Peyer's patch (tissue), 4 donors: ENCODE data around the gene ABCG8. TPM values are rescaled to one million over a fixed set of nuclear protein-coding genes. Genes with fewer than 3 reads are reported as not detected.

ENCODE experiments used
- DNase-seq, 3 donors: peaks; one replicate each; pipeline ENCODE4 v3.0.0-alpha.2; 2017 to 2019
- H3K27ac ChIP-seq, 4 donors: fragments of 200-600 bp; sonication (generic); one replicate each; pipeline ENCODE4 v1.5.1; 2016 to 2019
- H3K27me3 ChIP-seq, 2 donors: fragments of 200-600 bp; sonication (generic); one replicate each; pipeline ENCODE4 v1.5.1; 2019
- H3K36me3 ChIP-seq, 3 donors: fragments of 200-600 bp; sonication (generic); one replicate each; pipeline ENCODE4 v1.5.1; 2016 to 2019
- H3K4me1 ChIP-seq, 4 donors: fragments of 200-600 bp; sonication (generic); one replicate each; pipeline ENCODE4 v1.5.1; 2016 to 2019
- H3K4me3 ChIP-seq, 4 donors: fragments of 200-600 bp; sonication (generic); 1 replicate in 3 of 4; 2 replicates in 1 of 4; pipeline ENCODE4 v1.5.1; 2016 to 2019; ENCODE audit warnings: mild to moderate bottlenecking in 1 of 4
- H3K9me3 ChIP-seq, 4 donors: fragments of 200-600 bp; sonication (generic); one replicate each; pipeline ENCODE4 v1.5.1; 2016 to 2019; ENCODE audit warnings: mild to moderate bottlenecking in 1 of 4
- CTCF ChIP-seq, 6 experiments: fragments of 450-650 bp in 4 of 6; fragments of 200-600 bp in 2 of 6; sonication (generic) in 1 of 6; IDR thresholded peaks; one replicate each; pipeline ENCODE4 v1.5.1; 2017 to 2019; ENCODE audit warnings: antibody characterized with exemption in 6 of 6, mild to moderate bottlenecking in 3 of 6, moderate library complexity in 1 of 6
- POLR2A ChIP-seq, 2 donors: fragments of 450-650 bp; IDR thresholded peaks; one replicate each; pipeline ENCODE4 v1.5.1; 2017; ENCODE audit warnings: antibody characterized with exemption in 2 of 2, mild to moderate bottlenecking in 2 of 2, moderate library complexity in 2 of 2
- small RNA-seq, 2 donors: library from RNA; depleted of rRNA; stranded (forward); fragments of <200 nt; gene quantifications; one replicate each; pipeline ENCODE3, GENCODE V24; 2016
- total RNA-seq, 4 donors: library from RNA; depleted of rRNA; stranded (reverse); fragments of >200 nt; gene quantifications; one replicate each; pipeline ENCODE4 v1.1.0, GENCODE V29; 2016

ABCG8 gene
- total RNA-seq, 4 donors from 2014 or later: 3.3 to 31.5 (median 16.4) TPM

- no peak for DNase-seq
- Histone ChIP-seq H3K27me3 (no peaks in the 10 kb centered on the region), H3K4me1 (no peaks in the 10 kb centered on the region), H3K9me3 (no peaks in the 10 kb centered on the region), H3K36me3 (peaks cover 0 to 45% (median 0%) of the 10 kb centered on the region in 3 donors), H3K4me3 (no peak overlapping the region), H3K27ac (no peak overlapping the region)
- no peak for TF ChIP-seq CTCF (IDR thresholded peaks at IDR 0.05)
- TF ChIP-seq POLR2A (IDR thresholded peaks at IDR 0.05): no peak
Measured at GRCh38 chr2:43925431-43925830, 86.7 kb downstream of the ABCG8 start.

DNA sequence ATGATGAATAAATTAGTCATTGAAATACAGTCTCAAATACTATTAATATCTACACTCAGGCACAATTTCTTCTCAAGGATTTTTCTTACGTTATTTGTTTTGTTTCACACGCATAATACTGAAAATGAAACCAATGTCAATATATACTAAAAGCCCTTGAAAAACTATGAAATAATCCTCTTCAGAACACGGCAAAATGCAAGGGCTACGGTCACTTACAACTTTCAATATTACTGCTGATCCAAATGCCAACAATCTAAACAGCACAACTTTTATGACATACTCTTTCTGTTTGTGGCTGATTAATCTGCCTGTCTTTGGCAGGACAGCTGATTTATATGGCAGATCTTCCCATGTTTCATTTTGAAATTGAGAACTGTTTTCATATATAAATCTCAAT is 88.7 kb downstream of the ABCG8 start:
- H3K9me3 ChIP-seq: no peaks in the 10 kb centered on the region
- H3K4me3 ChIP-seq: peak overlapping the region in 1 of 4 donors; percentile 1
- H3K27ac ChIP-seq: no peak overlapping the region
- H3K27me3 ChIP-seq: no peaks in the 10 kb centered on the region
- no peak for TF ChIP-seq CTCF (IDR thresholded peaks at IDR 0.05)
- TF ChIP-seq POLR2A (IDR thresholded peaks at IDR 0.05): no peak
- no peak for DNase-seq
- H3K36me3 ChIP-seq: peaks cover 0 to 43% (median 0%) of the 10 kb centered on the region in 3 donors
- H3K4me1 ChIP-seq: no peaks in the 10 kb centered on the region

- no peaks in the 10 kb centered on the region for H3K27me3 ChIP-seq
Measured at GRCh38 chr2:43931293-43931692, 92.5 kb downstream of the ABCG8 start.

More at GRCh38 chr2:43931293-43931692, 92.5 kb downstream of the ABCG8 start:
- TF ChIP-seq POLR2A (IDR thresholded peaks at IDR 0.05) (no peak), CTCF (IDR thresholded peaks at IDR 0.05) (no peak)
- H3K4me3 ChIP-seq: no peak overlapping the region
- no peak for DNase-seq
- peaks cover 0 to 34% (median 0%) of the 10 kb centered on the region in 3 donors for H3K36me3 ChIP-seq
- no peaks in the 10 kb centered on the region for H3K9me3 ChIP-seq
- H3K27ac ChIP-seq: no peak overlapping the region
- H3K4me1 ChIP-seq: no peaks in the 10 kb centered on the region

Small RNA genes lying within 50 kb of the gene (small RNA-seq; reads per million reads assigned to genes)
- gene RN7SL455P: 0 reads per million in 2 donors
- 0 reads per million in 2 donors for gene RNU6-1048P

Other genes starting within 250 kb of the ABCG8 start
- gene THADA, start 242.9 kb upstream of the ABCG8 start, total RNA-seq: 10 to 100 TPM; 19.3 to 76.7 (median 26.3) TPM
- 100 to 1,000 TPM in 1 of 4 donors, 10 to 100 TPM in 2, 1 to 10 TPM in 1; 3.3 to 158 (median 22.6) TPM for gene PLEKHH2, start 201.7 kb upstream of the ABCG8 start, total RNA-seq
- not detected for gene C1GALT1C1L, start 162.5 kb upstream of the ABCG8 start, total RNA-seq
- 10 to 100 TPM; 21.5 to 41.3 (median 27.9) TPM for gene DYNC2LI1, start 64.9 kb upstream of the ABCG8 start, total RNA-seq
- 1 to 10 TPM; 1.7 to 9.3 (median 5.3) TPM for gene ABCG5, start 132 bp upstream of the ABCG8 start, total RNA-seq
- gene LRPPRC, start 157.0 kb downstream of the ABCG8 start, total RNA-seq: 10 to 100 TPM; 45.7 to 70.1 (median 53.3) TPM